ACC112 (cell line): ENCODE results near the gene WBP2.

Source experiments
- H2AFZ ChIP-seq: fragments of 200-600 bp; sonication (generic); one replicate; pipeline ENCODE4 v1.6.0; 2017; ENCODE audit warnings: antibody characterized with exemption, low read length; ENCODE audit not compliant: unreplicated experiment
- H3K27ac ChIP-seq: fragments of 200-600 bp; sonication (generic); 2 replicates; pipeline ENCODE4 v1.5.1; 2014; ENCODE audit warnings: low read depth, mild to moderate bottlenecking, antibody characterized with exemption, low read length, moderate library complexity
- H3K27me3 ChIP-seq: fragments of 200-600 bp; sonication (generic); 2 replicates; pipeline ENCODE4 v1.6.1; 2014; ENCODE audit warnings: mild to moderate bottlenecking, antibody characterized with exemption, low read length, moderate library complexity, mixed read lengths; ENCODE audit not compliant: insufficient read depth
- H3K36me3 ChIP-seq: fragments of 200-600 bp; sonication (generic); 2 replicates; pipeline ENCODE4 v1.6.1; 2016; ENCODE audit warnings: mild to moderate bottlenecking, antibody characterized with exemption, low read length, moderate library complexity, mixed read lengths; ENCODE audit not compliant: insufficient read depth
- H3K4me1 ChIP-seq: fragments of 200-600 bp; sonication (generic); one replicate; pipeline ENCODE4 v1.6.1; 2016; ENCODE audit warnings: low read length, mixed read lengths; ENCODE audit not compliant: insufficient read depth, unreplicated experiment, control insufficient read depth
- H3K4me3 ChIP-seq: fragments of 200-600 bp; sonication (generic); 2 replicates; pipeline ENCODE4 v1.5.1; 2014; ENCODE audit warnings: mild to moderate bottlenecking, low read depth, low read length
- H3K79me2 ChIP-seq: fragments of 200-600 bp; sonication (generic); one replicate; pipeline ENCODE4 v1.6.0; 2016; ENCODE audit warnings: low read length; ENCODE audit not compliant: control insufficient read depth, unreplicated experiment, insufficient read depth

Gene WBP2

GRCh38 chr17:75896415-75897159 is 41.5 kb upstream of the WBP2 start, which contains the start of gene TRIM65:
Gene TRIM65 (minus strand): TSS chr17:75896951. CDS start chr17:75896937, 14 bp downstream.
- Histone ChIP-seq H3K4me3 (peak within 1 kb of the TSS; percentile 89), H3K4me1 (peaks cover 5% of the 10 kb centered on the region), H2AFZ (peak within 1 kb of the TSS; percentile 80), H3K27ac (peak within 1 kb of the TSS; percentile 62; the same call in 1 of the 2 replicates), H3K36me3 (peaks cover 6% of the 10 kb centered on the region; the same call in 1 of the 2 replicates), H3K27me3 (no peaks in the 10 kb centered on the region), H3K79me2 (peaks cover 17% of the 10 kb centered on the region)

- Histone ChIP-seq H3K27ac (no peak overlapping the region; the same call in 1 of the 2 replicates), H2AFZ (no peak overlapping the region), H3K36me3 (no peaks in the 10 kb centered on the region; the same call in 1 of the 2 replicates)
Observed at GRCh38 chr17:75895370-75896155, 40.4 kb upstream of the WBP2 start.

GRCh38 chr17:75894049-75894733 is 39.1 kb upstream of the WBP2 start:
- Histone ChIP-seq H3K27me3 (no peaks in the 10 kb centered on the region), H3K4me1 (peaks cover 5% of the 10 kb centered on the region), H3K36me3 (no peaks in the 10 kb centered on the region), H3K27ac (no peak overlapping the region), H2AFZ (no peak overlapping the region), H3K79me2 (peaks cover 17% of the 10 kb centered on the region), H3K4me3 (no peak overlapping the region)

More at GRCh38 chr17:75895370-75896155, 40.4 kb upstream of the WBP2 start:
- Histone ChIP-seq H3K79me2 (peaks cover 17% of the 10 kb centered on the region), H3K4me3 (peak overlapping the region; percentile 89), H3K27me3 (no peaks in the 10 kb centered on the region), H3K4me1 (peaks cover 5% of the 10 kb centered on the region)

- H3K27me3 ChIP-seq, result no peaks in the 10 kb centered on the region
- H3K27ac ChIP-seq, result no peak overlapping the region
- no peak overlapping the region for H3K4me3 ChIP-seq
- peaks cover 17% of the 10 kb centered on the region for H3K79me2 ChIP-seq
- no peak overlapping the region for H2AFZ ChIP-seq
- peaks cover 5% of the 10 kb centered on the region for H3K4me1 ChIP-seq
- H3K36me3 ChIP-seq, result no peaks in the 10 kb centered on the region
Observed at GRCh38 chr17:75893305-75894048, 38.3 kb upstream of the WBP2 start.

GRCh38 chr17:75892556-75893224 is 37.6 kb upstream of the WBP2 start:
- peaks cover 5% of the 10 kb centered on the region for H3K4me1 ChIP-seq
- no peaks in the 10 kb centered on the region for H3K36me3 ChIP-seq
- H2AFZ ChIP-seq, result no peak overlapping the region
- H3K27ac ChIP-seq, result no peak overlapping the region
- no peaks in the 10 kb centered on the region for H3K27me3 ChIP-seq
- H3K79me2 ChIP-seq, result peaks cover 17% of the 10 kb centered on the region
- no peak overlapping the region for H3K4me3 ChIP-seq

GRCh38 chr17:75891605-75892555 is 36.7 kb upstream of the WBP2 start:
- no peaks in the 10 kb centered on the region for H3K36me3 ChIP-seq
- no peaks in the 10 kb centered on the region for H3K27me3 ChIP-seq
- peaks cover 17% of the 10 kb centered on the region for H3K79me2 ChIP-seq
- H3K27ac ChIP-seq, result no peak overlapping the region
- no peak overlapping the region for H3K4me3 ChIP-seq
- no peaks in the 10 kb centered on the region for H3K4me1 ChIP-seq
- no peak overlapping the region for H2AFZ ChIP-seq

- Histone ChIP-seq H3K27ac (no peak overlapping the region), H3K4me3 (no peak overlapping the region), H3K36me3 (no peaks in the 10 kb centered on the region), H2AFZ (no peak overlapping the region), H3K4me1 (no peaks in the 10 kb centered on the region), H3K79me2 (peaks cover 17% of the 10 kb centered on the region), H3K27me3 (no peaks in the 10 kb centered on the region)
Observed at GRCh38 chr17:75891022-75891604, 36.0 kb upstream of the WBP2 start.

- no peaks in the 10 kb centered on the region for H3K27me3 ChIP-seq
- H3K4me1 ChIP-seq, result no peaks in the 10 kb centered on the region
- peaks cover 3% of the 10 kb centered on the region for H3K79me2 ChIP-seq
- H3K27ac ChIP-seq, result no peak overlapping the region
- H3K4me3 ChIP-seq, result no peak overlapping the region
- H3K36me3 ChIP-seq, result no peaks in the 10 kb centered on the region
- no peak overlapping the region for H2AFZ ChIP-seq
Observed at GRCh38 chr17:75889454-75889853, 34.3 kb upstream of the WBP2 start.

GRCh38 chr17:75888484-75888883 is 33.3 kb upstream of the WBP2 start:
- H3K79me2 ChIP-seq, result no peaks in the 10 kb centered on the region
- H3K27me3 ChIP-seq, result no peaks in the 10 kb centered on the region
- H3K4me3 ChIP-seq, result no peak overlapping the region
- no peaks in the 10 kb centered on the region for H3K36me3 ChIP-seq
- no peak overlapping the region for H3K27ac ChIP-seq
- no peaks in the 10 kb centered on the region for H3K4me1 ChIP-seq
- H2AFZ ChIP-seq, result no peak overlapping the region
